ENCODE data around the gene ITGB2.

The ITGB2 gene

DNA sequence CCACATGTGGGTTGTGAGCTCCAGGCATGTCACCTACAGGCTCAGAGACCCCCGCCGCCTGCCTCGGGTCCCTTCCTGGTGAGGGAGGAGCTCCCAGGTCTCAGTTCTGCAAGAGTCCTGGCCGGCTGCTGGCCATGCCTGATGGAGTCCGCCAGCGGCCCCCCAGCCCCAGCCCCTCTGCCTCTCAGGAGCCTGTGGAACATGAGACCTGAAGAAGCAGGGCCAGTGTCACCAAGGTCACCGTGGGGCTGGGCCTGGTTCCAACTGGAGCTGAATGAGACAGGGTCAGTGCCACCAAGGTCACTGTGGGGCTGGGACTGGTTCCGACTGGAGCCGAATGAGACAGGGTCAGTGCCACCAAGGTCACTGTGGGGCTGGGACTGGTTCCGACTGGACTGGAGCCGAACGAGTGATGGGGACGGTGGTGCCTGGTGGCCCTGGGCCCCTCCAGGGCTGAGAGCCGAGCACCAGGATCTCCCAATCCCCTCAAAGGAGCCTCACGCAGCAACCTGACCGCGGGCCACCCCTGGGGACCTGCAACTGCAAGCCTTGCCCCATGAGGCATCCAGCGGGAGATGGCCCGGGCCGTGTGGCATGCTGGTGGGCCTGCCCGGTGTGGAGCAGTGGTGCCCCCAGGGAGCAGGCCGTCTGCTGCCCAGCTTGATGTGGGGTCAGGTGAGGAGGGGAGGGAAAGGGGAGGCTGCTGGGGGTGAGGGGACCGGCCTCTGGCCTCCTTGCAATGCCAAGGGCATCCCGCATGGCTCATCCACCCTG lies 32.7 kb downstream of the ITGB2 start:
- no peak overlapping the region for H3K4me3 ChIP-seq (ENCODE audit: low read depth, low read length)
- TF ChIP-seq, protein P1, sequence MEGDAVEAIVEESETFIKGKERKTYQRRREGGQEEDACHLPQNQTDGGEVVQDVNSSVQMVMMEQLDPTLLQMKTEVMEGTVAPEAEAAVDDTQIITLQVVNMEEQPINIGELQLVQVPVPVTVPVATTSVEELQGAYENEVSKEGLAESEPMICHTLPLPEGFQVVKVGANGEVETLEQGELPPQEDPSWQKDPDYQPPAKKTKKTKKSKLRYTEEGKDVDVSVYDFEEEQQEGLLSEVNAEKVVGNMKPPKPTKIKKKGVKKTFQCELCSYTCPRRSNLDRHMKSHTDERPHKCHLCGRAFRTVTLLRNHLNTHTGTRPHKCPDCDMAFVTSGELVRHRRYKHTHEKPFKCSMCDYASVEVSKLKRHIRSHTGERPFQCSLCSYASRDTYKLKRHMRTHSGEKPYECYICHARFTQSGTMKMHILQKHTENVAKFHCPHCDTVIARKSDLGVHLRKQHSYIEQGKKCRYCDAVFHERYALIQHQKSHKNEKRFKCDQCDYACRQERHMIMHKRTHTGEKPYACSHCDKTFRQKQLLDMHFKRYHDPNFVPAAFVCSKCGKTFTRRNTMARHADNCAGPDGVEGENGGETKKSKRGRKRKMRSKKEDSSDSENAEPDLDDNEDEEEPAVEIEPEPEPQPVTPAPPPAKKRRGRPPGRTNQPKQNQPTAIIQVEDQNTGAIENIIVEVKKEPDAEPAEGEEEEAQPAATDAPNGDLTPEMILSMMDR (IDR thresholded peaks at IDR 0.05; ENCODE audit: low read depth, low read length, missing control alignments): no peak
- DNase-seq (ENCODE audit: low read depth): no peak

DNA sequence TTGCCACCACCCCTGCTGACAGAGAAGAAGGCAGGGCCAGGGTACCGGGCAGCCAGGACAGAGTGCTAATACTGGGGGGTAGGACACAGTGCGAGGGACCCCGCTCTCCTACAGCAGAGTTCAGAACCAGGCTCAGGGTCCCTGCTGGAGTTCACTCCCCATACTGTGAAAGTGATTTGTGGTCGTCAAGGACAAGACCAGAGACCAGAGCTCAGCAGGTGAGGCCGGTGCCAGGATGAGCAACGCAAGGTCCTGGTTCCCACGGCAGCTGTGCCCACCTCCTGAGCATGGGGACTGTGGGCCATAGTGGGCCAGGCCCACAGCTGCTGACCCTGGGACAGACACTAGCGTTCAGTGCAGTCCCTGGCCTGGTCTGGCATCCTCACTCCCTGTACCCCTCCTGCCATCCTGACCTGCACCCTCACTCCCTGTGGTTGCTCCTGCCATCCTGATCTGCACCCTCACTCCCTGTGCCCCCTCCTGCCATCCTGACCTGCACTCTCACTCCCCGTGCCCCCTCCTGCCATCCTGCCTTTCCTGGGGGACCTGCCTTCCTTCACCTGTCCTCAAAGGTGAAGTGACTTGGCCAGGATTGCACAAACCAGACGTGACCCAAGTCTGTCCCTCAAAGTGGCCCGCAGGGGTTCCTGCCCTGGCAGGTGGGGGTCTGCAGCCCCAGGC lies 33.4 kb downstream of the ITGB2 start:
- TF ChIP-seq, protein P1 (IDR thresholded peaks at IDR 0.05; ENCODE audit: low read depth, low read length, missing control alignments): no peak
- no peak for DNase-seq (ENCODE audit: low read depth)

DNA sequence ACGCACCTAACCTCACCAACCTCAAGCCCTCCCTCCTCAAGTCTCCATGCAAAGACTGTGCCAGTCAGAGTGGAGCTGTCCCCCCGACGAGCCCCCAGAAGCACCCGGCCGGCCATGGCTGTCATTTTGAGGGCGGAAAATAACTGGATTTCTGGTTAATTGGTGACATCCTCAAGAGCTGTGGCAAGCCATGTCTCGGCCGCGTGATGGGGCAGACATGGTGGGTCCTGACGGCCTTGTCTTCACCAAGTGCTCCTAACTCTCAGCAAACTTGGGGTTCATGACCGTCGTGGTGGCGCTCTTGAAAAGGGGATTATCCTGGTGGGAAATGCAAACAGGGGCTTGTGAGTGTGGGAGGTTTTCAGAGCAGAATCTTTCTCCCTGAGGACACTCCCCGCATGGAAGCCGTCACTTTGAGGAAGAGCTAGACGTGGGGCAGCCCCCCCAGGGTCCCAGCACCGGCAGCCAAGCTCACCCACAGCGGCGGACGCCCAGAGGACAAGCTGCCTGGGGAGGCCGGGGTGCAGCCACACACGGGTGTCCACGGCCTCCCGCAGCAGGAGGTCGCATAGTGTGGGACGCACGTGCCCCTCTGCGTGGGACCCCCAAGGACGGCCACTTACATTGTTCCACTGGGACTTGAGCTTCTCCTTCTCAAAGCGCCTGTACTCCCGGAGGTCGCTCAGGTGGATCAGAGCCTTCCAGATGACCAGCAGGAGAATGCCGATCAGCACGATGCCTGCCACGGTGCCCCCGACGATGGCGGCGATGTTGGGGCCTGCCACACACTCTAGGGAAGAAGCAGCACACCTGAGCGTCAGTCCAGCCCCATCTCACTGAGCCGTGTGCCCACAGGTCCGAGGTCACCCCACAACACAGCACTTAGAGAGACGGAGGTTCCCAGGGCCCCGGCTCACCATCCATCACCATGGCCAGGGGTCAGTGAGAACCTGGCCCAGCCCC lies 34.3 kb downstream of the ITGB2 start:
- no peak overlapping the region for H3K4me3 ChIP-seq (ENCODE audit: low read depth, low read length)
- no peak for DNase-seq (ENCODE audit: low read depth)
- TF ChIP-seq, protein P1 (IDR thresholded peaks at IDR 0.05; ENCODE audit: low read depth, low read length, missing control alignments): no peak

More for the DNA sequence above, 33.4 kb downstream of the ITGB2 start:
- H3K4me3 ChIP-seq (ENCODE audit: low read depth, low read length): no peak overlapping the region

DNA sequence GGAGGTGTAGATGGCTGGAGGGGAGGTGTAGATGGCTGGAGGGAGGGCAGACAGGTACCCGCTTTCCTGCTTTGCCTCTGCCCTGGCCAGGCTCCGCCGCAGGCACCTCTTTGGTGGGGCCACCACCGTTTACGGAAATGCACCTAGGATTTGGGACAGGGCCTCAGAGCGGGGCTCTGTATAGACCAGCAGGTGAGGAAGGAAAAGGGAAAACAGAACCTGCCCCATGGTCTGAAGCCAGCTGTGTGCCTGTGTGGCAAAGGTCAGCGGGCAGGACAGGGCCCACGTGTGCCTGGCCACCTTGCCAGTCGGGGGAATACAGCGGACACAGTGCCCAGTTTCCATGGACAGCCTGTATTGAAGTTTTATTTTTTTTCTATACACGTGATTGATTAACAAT lies 35.1 kb downstream of the ITGB2 start:
- DNase-seq (ENCODE audit: low read depth): no peak
- no peak overlapping the region for H3K4me3 ChIP-seq (ENCODE audit: low read depth, low read length)
- TF ChIP-seq, protein P1 (IDR thresholded peaks at IDR 0.05; ENCODE audit: low read depth, low read length, missing control alignments): no peak

DNA sequence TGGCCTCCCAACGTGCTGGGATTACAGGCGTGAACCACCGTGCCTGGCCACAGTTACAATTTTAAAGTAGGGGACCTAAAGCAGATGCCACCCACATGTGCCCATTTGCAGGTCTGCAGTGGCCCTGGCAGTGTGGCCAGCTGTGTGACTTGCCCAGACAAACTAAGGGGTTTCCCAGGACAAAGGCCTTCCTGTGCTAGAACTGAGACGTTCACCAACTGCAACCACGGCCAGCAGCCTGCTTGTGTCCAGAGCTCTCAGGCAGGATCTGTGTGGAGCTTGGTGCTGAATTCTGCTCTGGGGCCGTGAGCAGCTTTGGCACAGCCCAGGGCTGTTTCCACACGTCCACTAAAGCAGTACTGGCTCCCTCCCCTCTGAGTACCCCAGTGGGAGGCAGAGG lies 36.6 kb downstream of the ITGB2 start:
- DNase-seq (ENCODE audit: low read depth): no peak

DNA sequence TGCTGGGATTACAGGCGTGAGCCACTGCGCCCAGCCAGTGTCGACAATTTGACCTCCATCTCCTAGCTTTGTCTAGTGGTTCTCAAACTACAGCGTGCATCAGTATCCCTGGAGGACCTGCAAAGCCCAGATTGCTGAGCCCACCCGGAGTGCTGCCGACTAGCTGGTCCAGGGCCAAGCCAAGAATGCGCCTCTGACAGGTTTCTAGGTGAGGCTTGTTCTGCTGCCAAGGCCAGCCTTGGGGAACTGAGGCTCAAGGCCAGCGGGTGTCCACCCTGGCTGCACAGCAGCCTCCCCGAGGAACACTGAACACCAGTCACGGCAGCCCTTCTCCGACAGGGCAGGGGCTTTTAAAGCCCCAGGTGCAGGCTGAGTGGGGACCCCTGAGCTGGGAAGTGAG lies 37.4 kb downstream of the ITGB2 start:
- TF ChIP-seq, protein P1 (IDR thresholded peaks at IDR 0.05; ENCODE audit: low read depth, low read length, missing control alignments): no peak
- H3K4me3 ChIP-seq (ENCODE audit: low read depth, low read length): no peak overlapping the region
- no peak for DNase-seq (ENCODE audit: low read depth)

More for the DNA sequence above, 36.6 kb downstream of the ITGB2 start:
- TF ChIP-seq, protein P1 (IDR thresholded peaks at IDR 0.05; ENCODE audit: low read depth, low read length, missing control alignments): no peak
- H3K4me3 ChIP-seq (ENCODE audit: low read depth, low read length): no peak overlapping the region

Data from GM12864 (cell line).